Prostate gland (tissue), 2 donors: ENCODE results near the gene FRYL.

Experiments used
- CTCF ChIP-seq, 4 experiments: fragments of 200-600 bp in 2 of 4; fragments of 450-650 bp in 2 of 4; sonication (generic) in 2 of 4; IDR thresholded peaks; 1 replicate in 3 of 4; 2 replicates in 1 of 4; pipeline ENCODE4 v1.5.1; 2016 to 2019; ENCODE audit warnings: antibody characterized with exemption in 4 of 4, mild to moderate bottlenecking in 2 of 4, moderate library complexity in 2 of 4
- POLR2AphosphoS5 ChIP-seq: sonication (generic); formaldehyde crosslinking; IDR thresholded peaks from one replicate; pipeline ENCODE4 v1.6.1; 2017; ENCODE audit warnings: antibody characterized with exemption

- no peak for TF ChIP-seq CTCF (IDR thresholded peaks at IDR 0.05)
- no peak for TF ChIP-seq POLR2AphosphoS5
Observed at GRCh38 chr4:48752726-48753125, 27.4 kb downstream of the FRYL start.
